Spleen (tissue), 7 donors: ENCODE results near the gene TPD52L2.

Experiments
- POLR2A ChIP-seq, 3 donors: fragments of 450-650 bp; IDR thresholded peaks; one replicate each; pipeline ENCODE4 v1.5.1; 2017; ENCODE audit warnings: antibody characterized with exemption in 3 of 3, mild to moderate bottlenecking in 1 of 3
- POLR2AphosphoS5 ChIP-seq, 3 donors: sonication (generic); formaldehyde crosslinking; IDR thresholded peaks; one replicate each; pipeline ENCODE4 v1.5.1; 2017; ENCODE audit warnings: antibody characterized with exemption in 3 of 3
- TF ChIP-seq, protein P1 (sequence below), 11 experiments: fragments of 200-600 bp in 7 of 11; fragments of 450-650 bp in 4 of 11; sonication (generic) in 4 of 11; IDR thresholded peaks in 8 of 11; conservative IDR thresholded peaks in 3 of 11; 1 replicate in 7 of 11; 2 replicates in 4 of 11; pipeline versions ENCODE4 v1.4.0 to v1.8.0; 2016 to 2021; ENCODE audit warnings: antibody characterized with exemption in 11 of 11, inconsistent platforms in 4 of 11, mild to moderate bottlenecking in 1 of 11
- donor health status: DM: no; HTN: no; CAD: no; lungs with moderate emphysema.
- donor health status: DM: no; HTN: no; CAD: no.
- donor health status: DM: no; HTN: no; CAD: no.

DNA sequence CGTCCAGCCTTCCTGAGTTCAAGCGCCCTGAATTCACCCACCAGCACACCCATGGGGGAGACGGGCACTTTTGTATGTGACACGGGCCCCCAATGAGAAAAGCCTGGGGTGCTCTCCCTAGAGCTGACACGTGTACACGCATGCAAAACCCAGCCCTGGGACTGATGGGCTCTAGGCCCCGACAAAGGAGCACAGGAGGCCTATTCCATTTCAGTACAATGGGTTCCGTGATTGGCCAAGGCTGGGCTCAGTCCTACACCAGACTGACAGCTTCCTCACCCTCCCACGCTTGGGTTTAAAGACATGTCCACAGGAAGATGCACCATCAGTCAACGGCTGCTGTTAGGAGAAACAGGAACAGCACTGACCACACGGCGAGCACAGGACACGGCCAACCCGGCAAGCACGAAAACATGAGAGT lies 42.8 kb upstream of the TPD52L2 start:
- TF ChIP-seq POLR2AphosphoS5 (IDR thresholded peaks at IDR 0.05) (peak in 2 of 3 donors; percentile 67 to 76), POLR2A (IDR thresholded peaks at IDR 0.05) (no peak)
- TF ChIP-seq, protein P1, sequence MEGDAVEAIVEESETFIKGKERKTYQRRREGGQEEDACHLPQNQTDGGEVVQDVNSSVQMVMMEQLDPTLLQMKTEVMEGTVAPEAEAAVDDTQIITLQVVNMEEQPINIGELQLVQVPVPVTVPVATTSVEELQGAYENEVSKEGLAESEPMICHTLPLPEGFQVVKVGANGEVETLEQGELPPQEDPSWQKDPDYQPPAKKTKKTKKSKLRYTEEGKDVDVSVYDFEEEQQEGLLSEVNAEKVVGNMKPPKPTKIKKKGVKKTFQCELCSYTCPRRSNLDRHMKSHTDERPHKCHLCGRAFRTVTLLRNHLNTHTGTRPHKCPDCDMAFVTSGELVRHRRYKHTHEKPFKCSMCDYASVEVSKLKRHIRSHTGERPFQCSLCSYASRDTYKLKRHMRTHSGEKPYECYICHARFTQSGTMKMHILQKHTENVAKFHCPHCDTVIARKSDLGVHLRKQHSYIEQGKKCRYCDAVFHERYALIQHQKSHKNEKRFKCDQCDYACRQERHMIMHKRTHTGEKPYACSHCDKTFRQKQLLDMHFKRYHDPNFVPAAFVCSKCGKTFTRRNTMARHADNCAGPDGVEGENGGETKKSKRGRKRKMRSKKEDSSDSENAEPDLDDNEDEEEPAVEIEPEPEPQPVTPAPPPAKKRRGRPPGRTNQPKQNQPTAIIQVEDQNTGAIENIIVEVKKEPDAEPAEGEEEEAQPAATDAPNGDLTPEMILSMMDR (IDR thresholded peaks at IDR 0.05 in 8 of 11, conservative IDR thresholded peaks at IDR 0.05 in 3 of 11) = no peak
